ENCODE measurements around the gene AKAP13. TPM values are rescaled to one million over a fixed set of nuclear protein-coding genes. Genes with fewer than 3 reads are reported as not detected.
A peak's percentile ranks its signal among the peaks of the same experiment; 100 is the strongest.

AKAP13 gene
- total RNA-seq, 2 donors from 2014 or later, result 228 to 273 TPM

GRCh38 chr15:85785887-85786780 lies 405.7 kb downstream of the AKAP13 start:
- peak; percentile 20 for DNase-seq (ENCODE audit: low spot score)
- no peaks in the 10 kb centered on the region for H3K27me3 ChIP-seq (replicated peaks; ENCODE audit: insufficient read depth)
- H3K4me1 ChIP-seq (ENCODE audit: control insufficient read depth in 1 of 2, low read depth in 2 of 2), result peaks cover 12 to 19% of the 10 kb centered on the region in 2 donors
- ATAC-seq (ENCODE audit: insufficient number of reproducible peaks, low FRiP score, low read depth), result no peak
- no peaks in the 10 kb centered on the region for H3K9me3 ChIP-seq
- H3K4me3 ChIP-seq, result peak overlapping the region; percentile 53
- no peak for TF ChIP-seq CTCF (IDR thresholded peaks at IDR 0.05)
- peak overlapping the region; percentile 57 to 63 for H3K27ac ChIP-seq
- no peaks in the 10 kb centered on the region for H3K36me3 ChIP-seq

GRCh38 chr15:85786781-85787114 lies 406.3 kb downstream of the AKAP13 start:
- H3K27ac ChIP-seq, result peak overlapping the region; percentile 57 to 63
- no peaks in the 10 kb centered on the region for H3K27me3 ChIP-seq (replicated peaks; ENCODE audit: insufficient read depth)
- TF ChIP-seq CTCF (IDR thresholded peaks at IDR 0.05), result no peak
- H3K4me3 ChIP-seq, result no peak overlapping the region
- peaks cover 12 to 19% of the 10 kb centered on the region in 2 donors for H3K4me1 ChIP-seq (ENCODE audit: control insufficient read depth in 1 of 2, low read depth in 2 of 2)
- DNase-seq (ENCODE audit: low spot score) (no peak), ATAC-seq (ENCODE audit: insufficient number of reproducible peaks, low FRiP score, low read depth) (no peak)
- no peaks in the 10 kb centered on the region for H3K36me3 ChIP-seq
- no peaks in the 10 kb centered on the region for H3K9me3 ChIP-seq

GRCh38 chr15:85788771-85789495 lies 408.5 kb downstream of the AKAP13 start:
- DNase-seq (ENCODE audit: low spot score) (no peak), ATAC-seq (ENCODE audit: insufficient number of reproducible peaks, low FRiP score, low read depth) (no peak)
- H3K9me3 ChIP-seq, result no peaks in the 10 kb centered on the region
- H3K27me3 ChIP-seq (replicated peaks; ENCODE audit: insufficient read depth), result no peaks in the 10 kb centered on the region
- H3K36me3 ChIP-seq, result no peaks in the 10 kb centered on the region
- H3K4me3 ChIP-seq, result no peak overlapping the region
- no peak overlapping the region for H3K27ac ChIP-seq
- TF ChIP-seq CTCF (IDR thresholded peaks at IDR 0.05), result no peak
- H3K4me1 ChIP-seq (ENCODE audit: control insufficient read depth in 1 of 2, low read depth in 2 of 2), result peaks cover 20 to 39% of the 10 kb centered on the region in 2 donors

- Histone ChIP-seq H3K27me3 (replicated peaks; ENCODE audit: insufficient read depth) (no peaks in the 10 kb centered on the region), H3K4me1 (ENCODE audit: control insufficient read depth in 1 of 2, low read depth in 2 of 2) (peaks cover 20 to 39% of the 10 kb centered on the region in 2 donors)
- no peak for TF ChIP-seq CTCF (IDR thresholded peaks at IDR 0.05)
These were observed 409.1 kb downstream of the AKAP13 start for GRCh38 chr15:85789496-85789875.

GRCh38 chr15:85792102-85792731 lies 411.8 kb downstream of the AKAP13 start:
- H3K9me3 ChIP-seq, result no peaks in the 10 kb centered on the region
- no peak overlapping the region for H3K27ac ChIP-seq
- H3K4me3 ChIP-seq, result no peak overlapping the region
- peaks cover 8 to 27% of the 10 kb centered on the region in 2 donors for H3K4me1 ChIP-seq (ENCODE audit: control insufficient read depth in 1 of 2, low read depth in 2 of 2)
- ATAC-seq (ENCODE audit: insufficient number of reproducible peaks, low FRiP score, low read depth) (no peak), DNase-seq (ENCODE audit: low spot score) (no peak)
- H3K36me3 ChIP-seq, result no peaks in the 10 kb centered on the region
- H3K27me3 ChIP-seq (replicated peaks; ENCODE audit: insufficient read depth), result no peaks in the 10 kb centered on the region
- TF ChIP-seq CTCF (IDR thresholded peaks at IDR 0.05), result no peak

More at GRCh38 chr15:85789496-85789875, 409.1 kb downstream of the AKAP13 start:
- Histone ChIP-seq H3K9me3 (no peaks in the 10 kb centered on the region), H3K27ac (no peak overlapping the region), H3K4me3 (no peak overlapping the region), H3K36me3 (no peaks in the 10 kb centered on the region)
- DNase-seq (ENCODE audit: low spot score) (no peak), ATAC-seq (ENCODE audit: insufficient number of reproducible peaks, low FRiP score, low read depth) (no peak)

All from thoracic aorta (tissue), 2 donors.